Nephron progenitor cell (in vitro differentiated cells): ENCODE measurements around the gene RGMA.
A peak's percentile ranks its signal among the peaks of the same experiment; 100 is the strongest.

Experiments
- DNase-seq: peaks from one replicate; pipeline ENCODE4 v3.0.0; 2021
- H3K27ac Mint-ChIP-seq: 2 replicates; pipeline ENCODE4 v1.8.0; 2021; ENCODE audit warnings: mild to moderate bottlenecking, moderate library complexity, mixed read lengths
- H3K27me3 Mint-ChIP-seq: 2 replicates; pipeline ENCODE4 v1.8.0; 2021; ENCODE audit warnings: mild to moderate bottlenecking, low read depth, mixed read lengths; ENCODE audit not compliant: poor library complexity
- H3K36me3 Mint-ChIP-seq: 2 replicates; pipeline ENCODE4 v1.8.0; 2021; ENCODE audit warnings: low read depth, mixed read lengths
- H3K4me1 Mint-ChIP-seq: 2 replicates; pipeline ENCODE4 v1.8.0; 2021; ENCODE audit warnings: mixed read lengths
- H3K4me3 Mint-ChIP-seq: 2 replicates; pipeline ENCODE4 v1.8.0; 2021; ENCODE audit warnings: mild to moderate bottlenecking, moderate library complexity, mixed read lengths
- H3K9me3 Mint-ChIP-seq: 2 replicates; pipeline ENCODE4 v1.8.0; 2021; ENCODE audit warnings: mild to moderate bottlenecking, moderate library complexity, mixed read lengths
- TF ChIP-seq, protein P1 (sequence below): fragments of 200-600 bp; sonication (generic); IDR thresholded peaks from 2 replicates; pipeline ENCODE4 v1.5.0; 2021; ENCODE audit warnings: antibody characterized with exemption

Gene RGMA

DNA sequence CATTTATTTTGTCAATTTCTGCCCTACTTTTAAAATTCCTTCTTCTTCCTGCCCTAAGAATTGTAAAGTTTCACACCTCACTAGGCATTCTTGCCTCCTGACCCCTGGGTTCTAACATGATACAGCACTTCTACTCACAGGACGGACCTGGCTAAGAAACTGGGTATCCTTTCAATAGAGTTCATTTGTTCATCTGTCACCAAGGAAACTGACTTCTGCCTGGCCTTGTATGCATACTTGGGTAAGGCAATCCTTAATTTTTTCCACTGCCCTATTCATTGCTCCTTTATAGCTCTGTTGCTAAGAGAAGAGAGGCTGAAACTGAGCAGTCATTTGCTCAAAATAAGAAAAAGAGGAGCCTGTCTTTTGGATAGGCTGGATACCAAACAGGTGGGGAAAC, 3.3 kb downstream of the RGMA start:
- DNase-seq, result no peak
- TF ChIP-seq, protein P1, sequence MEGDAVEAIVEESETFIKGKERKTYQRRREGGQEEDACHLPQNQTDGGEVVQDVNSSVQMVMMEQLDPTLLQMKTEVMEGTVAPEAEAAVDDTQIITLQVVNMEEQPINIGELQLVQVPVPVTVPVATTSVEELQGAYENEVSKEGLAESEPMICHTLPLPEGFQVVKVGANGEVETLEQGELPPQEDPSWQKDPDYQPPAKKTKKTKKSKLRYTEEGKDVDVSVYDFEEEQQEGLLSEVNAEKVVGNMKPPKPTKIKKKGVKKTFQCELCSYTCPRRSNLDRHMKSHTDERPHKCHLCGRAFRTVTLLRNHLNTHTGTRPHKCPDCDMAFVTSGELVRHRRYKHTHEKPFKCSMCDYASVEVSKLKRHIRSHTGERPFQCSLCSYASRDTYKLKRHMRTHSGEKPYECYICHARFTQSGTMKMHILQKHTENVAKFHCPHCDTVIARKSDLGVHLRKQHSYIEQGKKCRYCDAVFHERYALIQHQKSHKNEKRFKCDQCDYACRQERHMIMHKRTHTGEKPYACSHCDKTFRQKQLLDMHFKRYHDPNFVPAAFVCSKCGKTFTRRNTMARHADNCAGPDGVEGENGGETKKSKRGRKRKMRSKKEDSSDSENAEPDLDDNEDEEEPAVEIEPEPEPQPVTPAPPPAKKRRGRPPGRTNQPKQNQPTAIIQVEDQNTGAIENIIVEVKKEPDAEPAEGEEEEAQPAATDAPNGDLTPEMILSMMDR, result no peak
- Mint-ChIP-seq H3K36me3 (no peaks in the 10 kb centered on the region), H3K27me3 (peaks cover 37% of the 10 kb centered on the region), H3K9me3 (no peaks in the 10 kb centered on the region), H3K27ac (peak overlapping the region; percentile 43), H3K4me3 (no peak overlapping the region), H3K4me1 (peaks cover 46% of the 10 kb centered on the region)

DNA sequence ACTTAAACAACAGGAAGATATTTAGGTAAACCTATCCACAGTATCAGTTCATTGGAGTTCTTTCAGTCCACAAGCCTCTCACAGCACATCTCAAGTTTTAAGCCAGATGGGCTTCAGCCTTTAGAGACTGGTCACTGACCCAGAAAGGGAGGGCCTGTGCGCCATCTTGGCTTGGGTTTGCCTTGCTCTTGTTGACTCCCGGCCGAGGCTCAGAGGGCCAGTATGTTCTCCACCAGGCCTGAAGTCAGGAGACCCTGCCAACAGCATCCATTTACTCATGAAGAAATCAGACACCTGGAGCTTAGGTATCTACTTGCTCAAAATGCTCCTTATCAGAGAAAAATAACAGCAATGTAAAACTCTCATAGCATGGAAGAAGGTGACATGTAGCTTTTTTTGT, 6.2 kb downstream of the RGMA start:
- TF ChIP-seq, protein P1, result no peak
- Mint-ChIP-seq H3K9me3 (no peaks in the 10 kb centered on the region), H3K4me3 (no peak overlapping the region), H3K4me1 (peaks cover 37% of the 10 kb centered on the region), H3K27ac (no peak overlapping the region), H3K27me3 (peaks cover 21% of the 10 kb centered on the region), H3K36me3 (no peaks in the 10 kb centered on the region)
- no peak for DNase-seq

DNA sequence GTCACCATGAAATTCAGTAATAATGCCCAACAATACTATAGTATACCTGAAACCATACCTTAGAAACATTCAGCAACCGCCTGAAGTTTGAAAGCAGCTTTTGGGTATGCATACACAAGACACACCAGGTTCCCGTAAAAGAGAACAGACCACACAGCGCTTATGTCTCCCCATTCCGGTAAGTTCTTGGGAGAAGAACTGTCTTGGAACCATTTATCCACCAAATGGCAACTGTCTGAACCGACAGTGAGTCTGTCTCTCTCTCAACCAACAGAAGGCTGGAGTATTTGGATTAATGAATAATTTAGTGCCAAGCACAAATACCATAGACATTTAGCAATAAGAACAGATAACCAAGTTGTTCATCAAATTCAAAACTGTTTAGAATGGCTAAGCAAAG, 7.6 kb downstream of the RGMA start:
- Mint-ChIP-seq H3K36me3 (no peaks in the 10 kb centered on the region), H3K27me3 (peaks cover 6% of the 10 kb centered on the region), H3K4me3 (no peak overlapping the region), H3K9me3 (no peaks in the 10 kb centered on the region), H3K27ac (no peak overlapping the region), H3K4me1 (peaks cover 22% of the 10 kb centered on the region)
- DNase-seq, result no peak
- TF ChIP-seq, protein P1, result no peak

DNA sequence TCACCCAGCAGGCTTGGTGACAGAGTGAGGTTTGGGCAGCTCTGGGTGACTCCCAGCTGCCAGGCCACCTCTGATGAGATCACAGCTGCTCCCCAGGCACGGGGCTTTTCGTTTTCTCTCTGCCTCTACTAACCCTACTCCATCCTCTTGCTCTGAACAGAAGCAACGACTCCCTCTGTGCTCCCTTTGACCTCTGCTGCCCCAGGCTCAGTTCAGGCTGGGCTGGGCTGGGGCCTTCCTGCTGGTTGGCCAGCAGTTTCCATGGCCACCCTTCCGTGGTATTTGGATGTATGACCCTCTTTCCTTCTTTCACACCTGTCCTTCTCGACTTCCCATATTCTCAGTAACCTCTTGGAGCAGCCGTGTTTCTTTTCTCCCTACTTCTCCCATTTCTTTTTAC, 8.6 kb downstream of the RGMA start:
- Mint-ChIP-seq H3K4me1 (peaks cover 13% of the 10 kb centered on the region), H3K27me3 (peaks cover 4% of the 10 kb centered on the region), H3K4me3 (no peak overlapping the region), H3K36me3 (no peaks in the 10 kb centered on the region), H3K27ac (no peak overlapping the region), H3K9me3 (no peaks in the 10 kb centered on the region)
- no peak for DNase-seq
- TF ChIP-seq, protein P1, result no peak

DNA sequence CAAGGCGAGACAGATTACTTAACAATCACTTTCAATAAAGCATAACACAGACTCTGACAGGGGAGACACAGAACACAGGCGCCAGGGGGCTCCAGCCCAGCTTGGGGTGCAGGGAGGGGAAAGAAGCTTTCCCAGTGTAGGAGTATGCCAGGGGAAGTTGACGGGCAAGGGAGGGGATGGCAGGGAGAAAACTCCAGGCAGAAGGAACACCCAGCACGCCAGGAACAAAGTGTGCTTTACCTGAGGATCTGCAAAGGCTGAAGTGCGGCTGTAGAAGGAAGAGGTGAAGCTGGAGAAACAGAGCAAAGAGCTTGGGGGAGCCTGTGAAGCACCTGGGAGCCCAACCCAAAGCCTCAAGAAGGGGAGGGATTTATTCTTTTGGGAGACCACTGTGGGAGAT, 12.1 kb downstream of the RGMA start:
- Mint-ChIP-seq H3K4me3 (no peak overlapping the region), H3K4me1 (peaks cover 34% of the 10 kb centered on the region), H3K36me3 (no peaks in the 10 kb centered on the region), H3K27me3 (peaks cover 12% of the 10 kb centered on the region), H3K9me3 (no peaks in the 10 kb centered on the region), H3K27ac (no peak overlapping the region)
- no peak for DNase-seq
- TF ChIP-seq, protein P1, result no peak

DNA sequence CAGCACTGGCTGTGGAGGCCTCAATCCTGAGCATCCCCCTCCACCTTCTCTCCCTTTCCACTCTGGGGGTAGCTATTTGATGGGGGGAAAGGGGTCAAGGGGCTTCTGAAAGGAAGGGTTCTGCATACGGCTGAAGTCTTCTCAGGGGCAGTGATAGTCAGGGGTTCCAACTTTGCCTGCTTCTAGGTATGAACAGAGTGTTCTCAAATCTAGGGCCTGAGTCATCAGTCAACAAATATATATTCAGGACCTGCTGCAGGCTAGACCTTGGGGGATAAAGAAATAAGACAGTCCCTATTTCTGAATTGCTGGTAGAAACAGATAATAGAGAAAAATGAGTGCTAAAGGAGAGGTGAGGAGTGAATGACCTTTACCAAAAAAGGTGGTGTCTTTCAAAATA, 12.8 kb downstream of the RGMA start:
- no peaks in the 10 kb centered on the region for H3K36me3 Mint-ChIP-seq
- no peak overlapping the region for H3K4me3 Mint-ChIP-seq
- H3K27me3 Mint-ChIP-seq, result peaks cover 12% of the 10 kb centered on the region
- H3K9me3 Mint-ChIP-seq, result no peaks in the 10 kb centered on the region
- DNase-seq, result no peak
- H3K4me1 Mint-ChIP-seq, result peaks cover 40% of the 10 kb centered on the region
- TF ChIP-seq, protein P1, result no peak
- H3K27ac Mint-ChIP-seq, result no peak overlapping the region
